ENCODE data around the gene ZNF70. TPM values are rescaled to one million over a fixed set of nuclear protein-coding genes. Genes with fewer than 3 reads are reported as not detected.
"Not testable (repeated sequence)": the region's sequence is repeated elsewhere in the genome, so short reads cannot be mapped to it uniquely, and the experiment has no call there.

Gene ZNF70
- polyA plus RNA-seq, 1 donor = 5.0 TPM

- no peak for DNase-seq (ENCODE audit: low read depth)
Observed at GRCh38 chr22:23756891-23757290, 6.0 kb upstream of the ZNF70 start.

- DNase-seq (ENCODE audit: low read depth) = no peak
Observed at GRCh38 chr22:23755711-23756110, 4.8 kb upstream of the ZNF70 start.

- no peak for DNase-seq (ENCODE audit: low read depth)
Observed at GRCh38 chr22:23754980-23755636, 4.2 kb upstream of the ZNF70 start.

GRCh38 chr22:23754220-23754919, 3.5 kb upstream of the ZNF70 start, which contains the start of gene VPREB3:
VPREB3 (minus strand) TSS chr22:23754425; CDS start chr22:23754363, 62 bp downstream.
- DNase-seq (ENCODE audit: low read depth) = no peak

- DNase-seq (ENCODE audit: low read depth) = no peak
Observed at GRCh38 chr22:23753385-23753784, 2.5 kb upstream of the ZNF70 start.

GRCh38 chr22:23752750-23753149, 1.8 kb upstream of the ZNF70 start:
- no peak for DNase-seq (ENCODE audit: low read depth)

GRCh38 chr22:23752090-23752691, 1.3 kb upstream of the ZNF70 start:
- DNase-seq (ENCODE audit: low read depth) = no peak

GRCh38 chr22:23751441-23751996, 607 bp upstream of the ZNF70 start:
- no peak for DNase-seq (ENCODE audit: low read depth)

GRCh38 chr22:23750367-23750713, 572 bp downstream of the ZNF70 start:
- no peak for DNase-seq (ENCODE audit: low read depth)

- no peak for DNase-seq (ENCODE audit: low read depth)
Observed at GRCh38 chr22:23749841-23750301, 1.0 kb downstream of the ZNF70 start.

- no peak for DNase-seq (ENCODE audit: low read depth)
Observed at GRCh38 chr22:23745791-23746190, 5.1 kb downstream of the ZNF70 start.

GRCh38 chr22:23744485-23744884, 6.4 kb downstream of the ZNF70 start:
- DNase-seq (ENCODE audit: low read depth) = no peak

- DNase-seq (ENCODE audit: low read depth) = no peak
Observed at GRCh38 chr22:23744001-23744400, 6.9 kb downstream of the ZNF70 start.

- DNase-seq (ENCODE audit: low read depth) = no peak
Observed at GRCh38 chr22:23743303-23743705, 7.6 kb downstream of the ZNF70 start.

GRCh38 chr22:23742505-23743264, 8.2 kb downstream of the ZNF70 start:
- DNase-seq (ENCODE audit: low read depth) = no peak

- DNase-seq (ENCODE audit: low read depth) = no peak
Observed at GRCh38 chr22:23737696-23738095, 13.2 kb downstream of the ZNF70 start.

- DNase-seq (ENCODE audit: low read depth) = not testable (repeated sequence)
Observed at GRCh38 chr22:23728108-23728507, 22.8 kb downstream of the ZNF70 start.

- no peak for DNase-seq (ENCODE audit: low read depth)
Observed at GRCh38 chr22:23722724-23723123, 28.2 kb downstream of the ZNF70 start.

GRCh38 chr22:23722160-23722559, 28.8 kb downstream of the ZNF70 start:
- DNase-seq (ENCODE audit: low read depth) = no peak

GRCh38 chr22:23720855-23721254, 30.1 kb downstream of the ZNF70 start:
- DNase-seq (ENCODE audit: low read depth) = no peak

GRCh38 chr22:23718371-23719165, 32.3 kb downstream of the ZNF70 start:
- DNase-seq (ENCODE audit: low read depth) = no peak

All from forelimb muscle (tissue), 1 donor.